HepG2 (cell line): ENCODE results near the gene TUBA4B. TPM values are rescaled to one million over a fixed set of nuclear protein-coding genes. Genes with fewer than 3 reads are reported as not detected.

Experiments used
- ADNP ChIP-seq: sonication (generic); formaldehyde crosslinking; IDR thresholded peaks from 2 replicates; pipeline ENCODE4 v1.4.0; 2020; ENCODE audit warnings: missing genetic modification reagents
- BRF2 ChIP-seq: sonication (generic); formaldehyde crosslinking; IDR thresholded peaks from 2 replicates; pipeline ENCODE4 v1.8.1; 2022; ENCODE audit warnings: mild to moderate bottlenecking, missing genetic modification reagents
- CBX2 ChIP-seq, 2 experiments: fragments of 200-600 bp in 1 of 2; sonication (generic); formaldehyde crosslinking in 1 of 2; IDR thresholded peaks; 2 replicates each; pipeline versions ENCODE4 v1.7.0 to v1.8.1; 2018 to 2022; ENCODE audit warnings: low read depth in 2 of 2, low read length in 1 of 2, mild to moderate bottlenecking in 1 of 2, missing genetic modification reagents in 1 of 2
- EHMT2 ChIP-seq: fragments of 200-600 bp; sonication (generic); IDR thresholded peaks from 2 replicates; pipeline ENCODE4 v1.7.0; 2017; ENCODE audit warnings: antibody characterized with exemption, low read depth, low read length, borderline replicate concordance
- HMGXB3 ChIP-seq: sonication (generic); formaldehyde crosslinking; IDR thresholded peaks from 2 replicates; pipeline ENCODE4 v1.4.0; 2020; ENCODE audit warnings: missing genetic modification reagents, borderline replicate concordance
- HNF4G ChIP-seq, 2 experiments: sonication (generic) in 1 of 2; formaldehyde crosslinking in 1 of 2; IDR thresholded peaks; 2 replicates each; pipeline versions ENCODE4 v1.4.0 to v1.6.1; 2011 to 2020; ENCODE audit warnings: borderline replicate concordance in 2 of 2, low read depth in 2 of 2, mild to moderate bottlenecking in 2 of 2, low read length in 1 of 2, missing genetic modification reagents in 1 of 2, moderate library complexity in 1 of 2
- MBD4 ChIP-seq: IDR thresholded peaks from 2 replicates; pipeline ENCODE4 v1.6.1; 2012; ENCODE audit warnings: low read length, inconsistent platforms, borderline replicate concordance
- NFRKB ChIP-seq: fragments of 450-650 bp; IDR thresholded peaks from 2 replicates; pipeline ENCODE4 v1.6.1; 2017
- PHF21A ChIP-seq: sonication (generic); formaldehyde crosslinking; IDR thresholded peaks from 2 replicates; pipeline ENCODE4 v1.5.0; 2020; ENCODE audit warnings: mild to moderate bottlenecking, missing genetic modification reagents
- POGZ ChIP-seq: sonication (generic); formaldehyde crosslinking; IDR thresholded peaks from 2 replicates; pipeline ENCODE4 v1.4.0; 2020; ENCODE audit warnings: mild to moderate bottlenecking, missing genetic modification reagents
- RXRB ChIP-seq: IDR thresholded peaks from 2 replicates; pipeline ENCODE4 v1.6.1; 2016; ENCODE audit warnings: borderline replicate concordance, missing genetic modification reagents, missing compliant biosample characterization
- TARDBP ChIP-seq: sonication (generic); formaldehyde crosslinking; IDR thresholded peaks from 2 replicates; pipeline ENCODE4 v1.8.0; 2022; ENCODE audit warnings: mild to moderate bottlenecking, missing genetic modification reagents
- TFE3 ChIP-seq: IDR thresholded peaks from 2 replicates; pipeline ENCODE4 v1.6.1; 2016
- ZBTB14 ChIP-seq: sonication (generic); formaldehyde crosslinking; IDR thresholded peaks from 2 replicates; pipeline ENCODE4 v1.4.0; 2020; ENCODE audit warnings: missing genetic modification reagents
- ZNF234 ChIP-seq: sonication (generic); formaldehyde crosslinking; conservative IDR thresholded peaks from 2 replicates; pipeline ENCODE4 v1.5.1; 2020; ENCODE audit warnings: mild to moderate bottlenecking, missing genetic modification reagents
- ZNF788 ChIP-seq: sonication (generic); formaldehyde crosslinking; IDR thresholded peaks from 2 replicates; pipeline ENCODE4 v1.5.0; 2020; ENCODE audit warnings: mild to moderate bottlenecking, missing genetic modification reagents, borderline replicate concordance
- polyA plus RNA-seq, 8 experiments: library from polyadenylated mRNA; depleted of rRNA in 3 of 8; stranded (reverse) in 7 of 8; unstranded in 1 of 8; fragments of >200 nt; fragmentation: Illumina TruSeq in 4 of 8; extraction: Trizol in 4 of 8; gene quantifications; 2 replicates each; pipeline versions ENCODE4 v1.2.1 to v1.2.3, GENCODE V29; 2011 to 2016; ENCODE audit warnings: low read depth in 4 of 8, missing spikeins in 1 of 8, mixed read lengths in 1 of 8; ENCODE audit not compliant: insufficient read depth in 1 of 8
- total RNA-seq, 5 experiments: library from RNA; depleted of rRNA; stranded (reverse); fragments of >200 nt; fragmentation: Illumina TruSeq; extraction: Trizol; gene quantifications; 2 replicates each; pipeline ENCODE4 v1.2.3, GENCODE V29; 2016; ENCODE audit warnings: low read depth in 1 of 5
- TF ChIP-seq, protein P1 (sequence below), 2 experiments: sonication (generic) in 1 of 2; formaldehyde crosslinking in 1 of 2; IDR thresholded peaks; 2 replicates each; pipeline versions ENCODE4 v1.4.0 to v1.6.1; 2018 to 2020; ENCODE audit warnings: missing genetic modification reagents in 2 of 2, borderline replicate concordance in 1 of 2, low read depth in 1 of 2, mild to moderate bottlenecking in 1 of 2, missing biosample characterization in 1 of 2

Gene TUBA4B
- total and polyA plus RNA-seq, 2 of the 13 experiments (the other 11 are each of a cell fraction or from before 2014, with no cell fraction given), result 0.18 to 0.22 TPM

- TF ChIP-seq HMGXB3 (CRISPR knock-in tag) (no peak), EHMT2 (no peak), ADNP (CRISPR knock-in tag) (no peak), PHF21A (CRISPR knock-in tag) (no peak), BRF2 (CRISPR knock-in tag) (peak; percentile 65; the same call in 1 of the 2 replicates), MBD4 (no peak), TARDBP (CRISPR knock-in tag) (0 out of 2 replicates have a peak, but pooled peaks have one; percentile 43), TFE3 (CRISPR knock-in tag) (no peak), NFRKB (no peak), HNF4G (IDR thresholded peaks at IDR 0.05; ENCODE audit: borderline replicate concordance, low read depth, low read length) (no peak), HNF4G (CRISPR knock-in tag; IDR thresholded peaks at IDR 0.05; ENCODE audit: borderline replicate concordance, low read depth) (no peak), ZNF234 (CRISPR knock-in tag) (no peak), CBX2 (IDR thresholded peaks at IDR 0.05; ENCODE audit: low read depth, low read length) (no peak), CBX2 (CRISPR knock-in tag; IDR thresholded peaks at IDR 0.05; ENCODE audit: low read depth) (no peak), POGZ (0 out of 2 replicates have a peak, but pooled peaks have one; percentile 10), RXRB (CRISPR knock-in tag) (no peak; the same call in 1 of the 2 replicates), ZNF788 (CRISPR knock-in tag) (no peak), ZBTB14 (CRISPR knock-in tag) (no peak)
- TF ChIP-seq, protein P1, sequence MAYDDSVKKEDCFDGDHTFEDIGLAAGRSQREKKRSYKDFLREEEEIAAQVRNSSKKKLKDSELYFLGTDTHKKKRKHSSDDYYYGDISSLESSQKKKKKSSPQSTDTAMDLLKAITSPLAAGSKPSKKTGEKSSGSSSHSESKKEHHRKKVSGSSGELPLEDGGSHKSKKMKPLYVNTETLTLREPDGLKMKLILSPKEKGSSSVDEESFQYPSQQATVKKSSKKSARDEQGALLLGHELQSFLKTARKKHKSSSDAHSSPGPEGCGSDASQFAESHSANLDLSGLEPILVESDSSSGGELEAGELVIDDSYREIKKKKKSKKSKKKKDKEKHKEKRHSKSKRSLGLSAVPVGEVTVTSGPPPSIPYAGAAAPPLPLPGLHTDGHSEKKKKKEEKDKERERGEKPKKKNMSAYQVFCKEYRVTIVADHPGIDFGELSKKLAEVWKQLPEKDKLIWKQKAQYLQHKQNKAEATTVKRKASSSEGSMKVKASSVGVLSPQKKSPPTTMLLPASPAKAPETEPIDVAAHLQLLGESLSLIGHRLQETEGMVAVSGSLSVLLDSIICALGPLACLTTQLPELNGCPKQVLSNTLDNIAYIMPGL (CRISPR knock-in tag; IDR thresholded peaks at IDR 0.05; ENCODE audit: borderline replicate concordance in 1 of 2, low read depth in 1 of 2), result peak in 1 of 2 experiments; percentile 46; a peak in 2 of 4 replicates
These were observed 928 bp downstream of the TUBA4B start, which contains the start of gene TUBA4A (continued) for GRCh38 chr2:219253753-219254589.
